ENCODE results near the gene ETFDH. TPM values are rescaled to one million over a fixed set of nuclear protein-coding genes. Genes with fewer than 3 reads are reported as not detected.

ETFDH gene
- total RNA-seq, 1 experiment from 2014 or later: 12.4 TPM

GRCh38 chr4:158671665-158671914 lies 506 bp upstream of the ETFDH start, which contains the start of gene C4orf46 (continued):
- TF ChIP-seq, protein P1, sequence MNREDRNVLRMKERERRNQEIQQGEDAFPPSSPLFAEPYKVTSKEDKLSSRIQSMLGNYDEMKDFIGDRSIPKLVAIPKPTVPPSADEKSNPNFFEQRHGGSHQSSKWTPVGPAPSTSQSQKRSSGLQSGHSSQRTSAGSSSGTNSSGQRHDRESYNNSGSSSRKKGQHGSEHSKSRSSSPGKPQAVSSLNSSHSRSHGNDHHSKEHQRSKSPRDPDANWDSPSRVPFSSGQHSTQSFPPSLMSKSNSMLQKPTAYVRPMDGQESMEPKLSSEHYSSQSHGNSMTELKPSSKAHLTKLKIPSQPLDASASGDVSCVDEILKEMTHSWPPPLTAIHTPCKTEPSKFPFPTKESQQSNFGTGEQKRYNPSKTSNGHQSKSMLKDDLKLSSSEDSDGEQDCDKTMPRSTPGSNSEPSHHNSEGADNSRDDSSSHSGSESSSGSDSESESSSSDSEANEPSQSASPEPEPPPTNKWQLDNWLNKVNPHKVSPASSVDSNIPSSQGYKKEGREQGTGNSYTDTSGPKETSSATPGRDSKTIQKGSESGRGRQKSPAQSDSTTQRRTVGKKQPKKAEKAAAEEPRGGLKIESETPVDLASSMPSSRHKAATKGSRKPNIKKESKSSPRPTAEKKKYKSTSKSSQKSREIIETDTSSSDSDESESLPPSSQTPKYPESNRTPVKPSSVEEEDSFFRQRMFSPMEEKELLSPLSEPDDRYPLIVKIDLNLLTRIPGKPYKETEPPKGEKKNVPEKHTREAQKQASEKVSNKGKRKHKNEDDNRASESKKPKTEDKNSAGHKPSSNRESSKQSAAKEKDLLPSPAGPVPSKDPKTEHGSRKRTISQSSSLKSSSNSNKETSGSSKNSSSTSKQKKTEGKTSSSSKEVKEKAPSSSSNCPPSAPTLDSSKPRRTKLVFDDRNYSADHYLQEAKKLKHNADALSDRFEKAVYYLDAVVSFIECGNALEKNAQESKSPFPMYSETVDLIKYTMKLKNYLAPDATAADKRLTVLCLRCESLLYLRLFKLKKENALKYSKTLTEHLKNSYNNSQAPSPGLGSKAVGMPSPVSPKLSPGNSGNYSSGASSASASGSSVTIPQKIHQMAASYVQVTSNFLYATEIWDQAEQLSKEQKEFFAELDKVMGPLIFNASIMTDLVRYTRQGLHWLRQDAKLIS (CRISPR knock-in tag; IDR thresholded peaks at IDR 0.05; ENCODE audit: borderline replicate concordance): no peak
- no peak for TF ChIP-seq ATF1 (CRISPR knock-in tag; IDR thresholded peaks at IDR 0.05)

GRCh38 chr4:158673633-158674032 lies 1.5 kb downstream of the ETFDH start:
- DNase-seq (ENCODE audit: low spot score) (no peak), ATAC-seq (no peak)
- Mint-ChIP-seq H3K27ac (no peak overlapping the region), H3K4me3 (no peak overlapping the region), H3K27me3 (ENCODE audit: low read depth) (no peaks in the 10 kb centered on the region), H3K36me3 (peaks cover 3% of the 10 kb centered on the region), H3K4me1 (peaks cover 13% of the 10 kb centered on the region), H3K9me3 (no peaks in the 10 kb centered on the region)
- CTCF ChIA-PET: no interaction called here
- POLR2A ChIA-PET: no interaction called here
- no peak for TF ChIP-seq NFE2L1 (CRISPR knock-in tag; IDR thresholded peaks at IDR 0.05)
- TF ChIP-seq ZNF396 (CRISPR knock-in tag; IDR thresholded peaks at IDR 0.05; ENCODE audit: borderline replicate concordance): no peak
- TF ChIP-seq STAT6 (CRISPR knock-in tag; conservative IDR thresholded peaks at IDR 0.05; ENCODE audit: low read depth): no peak
- TF ChIP-seq FOXJ3 (CRISPR knock-in tag; IDR thresholded peaks at IDR 0.05; ENCODE audit: borderline replicate concordance): no peak
- TF ChIP-seq TCF7 (CRISPR knock-in tag; IDR thresholded peaks at IDR 0.05; ENCODE audit: low read depth): no peak
- TF ChIP-seq SOX15 (CRISPR knock-in tag; IDR thresholded peaks at IDR 0.05): no peak
- TF ChIP-seq, protein P2, sequence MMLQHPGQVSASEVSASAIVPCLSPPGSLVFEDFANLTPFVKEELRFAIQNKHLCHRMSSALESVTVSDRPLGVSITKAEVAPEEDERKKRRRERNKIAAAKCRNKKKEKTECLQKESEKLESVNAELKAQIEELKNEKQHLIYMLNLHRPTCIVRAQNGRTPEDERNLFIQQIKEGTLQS (CRISPR knock-in tag; conservative IDR thresholded peaks at IDR 0.05): no peak
- no peak for TF ChIP-seq TP53 (CRISPR knock-in tag; IDR thresholded peaks at IDR 0.05)
- TF ChIP-seq ELF4 (CRISPR knock-in tag; IDR thresholded peaks at IDR 0.05; ENCODE audit: low read depth): no peak
- no peak for TF ChIP-seq PRRX2 (CRISPR knock-in tag; IDR thresholded peaks at IDR 0.05)
- no peak for TF ChIP-seq NFATC4 (CRISPR knock-in tag; IDR thresholded peaks at IDR 0.05)

DNA sequence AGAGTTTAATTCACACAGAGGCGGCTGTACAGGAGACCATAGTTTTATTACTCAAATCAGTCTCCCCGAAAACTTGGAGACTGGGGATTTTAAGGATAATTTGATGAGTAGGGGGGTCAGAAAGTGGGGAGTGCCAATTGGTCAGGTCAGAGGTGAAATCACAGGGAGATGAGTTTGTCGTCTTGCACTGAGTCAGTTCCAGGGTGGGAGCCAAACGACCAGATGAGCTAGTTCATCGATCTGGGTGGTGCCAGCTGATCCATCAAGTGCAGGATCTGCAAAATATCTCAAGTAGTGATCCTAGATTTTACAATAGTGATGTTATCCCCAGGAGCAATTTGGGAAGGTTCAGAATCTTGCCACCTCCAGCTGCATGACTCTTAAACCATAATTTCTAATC lies 4.0 kb downstream of the ETFDH start:
- H3K36me3 Mint-ChIP-seq: no peaks in the 10 kb centered on the region
- no peak overlapping the region for H3K4me3 Mint-ChIP-seq
- H3K9me3 Mint-ChIP-seq: no peaks in the 10 kb centered on the region
- DNase-seq (ENCODE audit: low spot score): no peak
- H3K27ac Mint-ChIP-seq: no peak overlapping the region
- H3K27me3 Mint-ChIP-seq (ENCODE audit: low read depth): no peaks in the 10 kb centered on the region
- ChIA-PET CTCF (no interaction called here), POLR2A (no interaction called here)
- ATAC-seq: no peak
- H3K4me1 Mint-ChIP-seq: 0 out of 2 replicates have a peak, but pooled peaks cover 4% of the 10 kb centered on the region
- TF ChIP-seq, protein P3, sequence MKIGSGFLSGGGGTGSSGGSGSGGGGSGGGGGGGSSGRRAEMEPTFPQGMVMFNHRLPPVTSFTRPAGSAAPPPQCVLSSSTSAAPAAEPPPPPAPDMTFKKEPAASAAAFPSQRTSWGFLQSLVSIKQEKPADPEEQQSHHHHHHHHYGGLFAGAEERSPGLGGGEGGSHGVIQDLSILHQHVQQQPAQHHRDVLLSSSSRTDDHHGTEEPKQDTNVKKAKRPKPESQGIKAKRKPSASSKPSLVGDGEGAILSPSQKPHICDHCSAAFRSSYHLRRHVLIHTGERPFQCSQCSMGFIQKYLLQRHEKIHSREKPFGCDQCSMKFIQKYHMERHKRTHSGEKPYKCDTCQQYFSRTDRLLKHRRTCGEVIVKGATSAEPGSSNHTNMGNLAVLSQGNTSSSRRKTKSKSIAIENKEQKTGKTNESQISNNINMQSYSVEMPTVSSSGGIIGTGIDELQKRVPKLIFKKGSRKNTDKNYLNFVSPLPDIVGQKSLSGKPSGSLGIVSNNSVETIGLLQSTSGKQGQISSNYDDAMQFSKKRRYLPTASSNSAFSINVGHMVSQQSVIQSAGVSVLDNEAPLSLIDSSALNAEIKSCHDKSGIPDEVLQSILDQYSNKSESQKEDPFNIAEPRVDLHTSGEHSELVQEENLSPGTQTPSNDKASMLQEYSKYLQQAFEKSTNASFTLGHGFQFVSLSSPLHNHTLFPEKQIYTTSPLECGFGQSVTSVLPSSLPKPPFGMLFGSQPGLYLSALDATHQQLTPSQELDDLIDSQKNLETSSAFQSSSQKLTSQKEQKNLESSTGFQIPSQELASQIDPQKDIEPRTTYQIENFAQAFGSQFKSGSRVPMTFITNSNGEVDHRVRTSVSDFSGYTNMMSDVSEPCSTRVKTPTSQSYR (CRISPR knock-in tag; IDR thresholded peaks at IDR 0.05): no peak
- TF ChIP-seq, protein P4, sequence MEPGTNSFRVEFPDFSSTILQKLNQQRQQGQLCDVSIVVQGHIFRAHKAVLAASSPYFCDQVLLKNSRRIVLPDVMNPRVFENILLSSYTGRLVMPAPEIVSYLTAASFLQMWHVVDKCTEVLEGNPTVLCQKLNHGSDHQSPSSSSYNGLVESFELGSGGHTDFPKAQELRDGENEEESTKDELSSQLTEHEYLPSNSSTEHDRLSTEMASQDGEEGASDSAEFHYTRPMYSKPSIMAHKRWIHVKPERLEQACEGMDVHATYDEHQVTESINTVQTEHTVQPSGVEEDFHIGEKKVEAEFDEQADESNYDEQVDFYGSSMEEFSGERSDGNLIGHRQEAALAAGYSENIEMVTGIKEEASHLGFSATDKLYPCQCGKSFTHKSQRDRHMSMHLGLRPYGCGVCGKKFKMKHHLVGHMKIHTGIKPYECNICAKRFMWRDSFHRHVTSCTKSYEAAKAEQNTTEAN (CRISPR knock-in tag; IDR thresholded peaks at IDR 0.05): no peak
- no peak for TF ChIP-seq NR2C2 (CRISPR knock-in tag; IDR thresholded peaks at IDR 0.05)
- TF ChIP-seq, protein P5, sequence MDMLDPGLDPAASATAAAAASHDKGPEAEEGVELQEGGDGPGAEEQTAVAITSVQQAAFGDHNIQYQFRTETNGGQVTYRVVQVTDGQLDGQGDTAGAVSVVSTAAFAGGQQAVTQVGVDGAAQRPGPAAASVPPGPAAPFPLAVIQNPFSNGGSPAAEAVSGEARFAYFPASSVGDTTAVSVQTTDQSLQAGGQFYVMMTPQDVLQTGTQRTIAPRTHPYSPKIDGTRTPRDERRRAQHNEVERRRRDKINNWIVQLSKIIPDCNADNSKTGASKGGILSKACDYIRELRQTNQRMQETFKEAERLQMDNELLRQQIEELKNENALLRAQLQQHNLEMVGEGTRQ (CRISPR knock-in tag; IDR thresholded peaks at IDR 0.05): no peak
- TF ChIP-seq ZNF425 (CRISPR knock-in tag; conservative IDR thresholded peaks at IDR 0.05): no peak
- no peak for TF ChIP-seq CBFB (CRISPR knock-in tag; IDR thresholded peaks at IDR 0.05; ENCODE audit: low read depth)
- no peak for TF ChIP-seq TP53 (CRISPR knock-in tag; IDR thresholded peaks at IDR 0.05)
- TF ChIP-seq SMAD3 (CRISPR knock-in tag; IDR thresholded peaks at IDR 0.05; ENCODE audit: borderline replicate concordance): no peak

Data from WTC11 (cell line).